Natural killer cell (primary cell): ENCODE measurements around the gene DNAH6. TPM values are rescaled to one million over a fixed set of nuclear protein-coding genes. Genes with fewer than 3 reads are reported as not detected.

Experiments used
- ATAC-seq, 3 donors: fragments of 150-1000 bp in 2 of 3; fragments of 200-7000 bp in 1 of 3; cut with Tn5 transposase; 1 replicate in 1 of 3; 2 replicates in 2 of 3; pipeline ENCODE4 v1.10.0; 2021; ENCODE audit warnings: mild to moderate bottlenecking in 2 of 3, moderate library complexity in 2 of 3
- DNase-seq, 2 donors: peaks; one replicate each; pipeline versions ENCODE4 v3.0.0 to v3.0.0-alpha.2; 2013 to 2021; ENCODE audit warnings: mixed read lengths in 1 of 2
- H3K27ac ChIP-seq: one replicate; pipeline ENCODE4 v1.5.1; 2013; ENCODE audit warnings: mild to moderate bottlenecking, low read length
- H3K27me3 ChIP-seq: one replicate; pipeline ENCODE4 v1.6.1; 2013; ENCODE audit warnings: low read length; ENCODE audit not compliant: control insufficient read depth, insufficient read depth
- H3K36me3 ChIP-seq: one replicate; pipeline ENCODE4 v1.6.1; 2013; ENCODE audit warnings: low read length; ENCODE audit not compliant: control insufficient read depth, insufficient read depth
- H3K4me1 ChIP-seq: one replicate; pipeline ENCODE4 v1.6.1; 2013; ENCODE audit warnings: low read length; ENCODE audit not compliant: control insufficient read depth, insufficient read depth
- H3K4me3 ChIP-seq: one replicate; pipeline ENCODE4 v1.5.1; 2013; ENCODE audit warnings: low read length
- H3K9me3 ChIP-seq: one replicate; pipeline ENCODE4 v1.6.1; 2013; ENCODE audit warnings: low read length; ENCODE audit not compliant: control insufficient read depth, insufficient read depth
- H3K27ac Mint-ChIP-seq, 2 donors: one replicate each; pipeline ENCODE4 v1.8.0; 2022; ENCODE audit warnings: mild to moderate bottlenecking in 2 of 2, mixed read lengths in 2 of 2, moderate library complexity in 1 of 2
- H3K27me3 Mint-ChIP-seq, 2 donors: one replicate each; pipeline ENCODE4 v1.8.0; 2022; ENCODE audit warnings: low read depth in 2 of 2, mixed read lengths in 2 of 2
- H3K36me3 Mint-ChIP-seq: one replicate; pipeline ENCODE4 v1.8.0; 2022; ENCODE audit warnings: mixed read lengths
- H3K4me1 Mint-ChIP-seq, 2 donors: one replicate each; pipeline ENCODE4 v1.8.0; 2022; ENCODE audit warnings: mixed read lengths in 2 of 2
- H3K4me3 Mint-ChIP-seq: one replicate; pipeline ENCODE4 v1.8.0; 2022; ENCODE audit warnings: mild to moderate bottlenecking, moderate library complexity, mixed read lengths
- H3K9me3 Mint-ChIP-seq, 2 donors: one replicate each; pipeline ENCODE4 v1.8.0; 2022; ENCODE audit warnings: mixed read lengths in 2 of 2
- WGBS: methylation state at CpG from one replicate; pipeline ENCODE4 v1.1.7; 2013; ENCODE audit warnings: missing lambda C conversion rate; ENCODE audit not compliant: insufficient coverage; 5-methylcytosine and 5-hydroxymethylcytosine counted together
- intact Hi-C: fragments of 100-400 bp; cut with micrococcal nuclease; formaldehyde crosslinking; loops from one replicate; pipeline ENCODE4 v1.14.2; 2022
- total RNA-seq, 4 donors: library from RNA; stranded (reverse); fragments of 120-200 nt in 1 of 4; gene quantifications; one replicate each; pipeline versions ENCODE4 v1.2.3 to v1.2.4, GENCODE V29; 2013 to 2022
- TF ChIP-seq, protein P1 (sequence below): fragments of 200-600 bp; IDR thresholded peaks from one replicate; pipeline ENCODE4 v1.8.0; 2022; ENCODE audit warnings: antibody characterized with exemption

Gene DNAH6
- total RNA-seq, 3 donors from 2014 or later (not counting 1 experiment from before 2014, with no cell fraction given) = 0.05 to 0.60 (median 0.32) TPM

- ATAC-seq = no peak
- 92% methylated on average over 5 of the region's 5 CpGs for WGBS
- Histone ChIP-seq H3K9me3 (no peaks in the 10 kb centered on the region), H3K36me3 (no peaks in the 10 kb centered on the region), H3K27ac (no peak overlapping the region), H3K27me3 (no peaks in the 10 kb centered on the region), H3K4me1 (peaks cover 29% of the 10 kb centered on the region), H3K4me3 (no peak overlapping the region)
- Mint-ChIP-seq H3K4me1 (peaks cover 26 to 41% of the 10 kb centered on the region in 2 donors), H3K27ac (peak overlapping the region; percentile 78 to 82), H3K9me3 (no peaks in the 10 kb centered on the region), H3K36me3 (peaks cover 8% of the 10 kb centered on the region), H3K27me3 (no peaks in the 10 kb centered on the region), H3K4me3 (no peak overlapping the region)
- intact Hi-C loops = no loop called here
- TF ChIP-seq, protein P1, sequence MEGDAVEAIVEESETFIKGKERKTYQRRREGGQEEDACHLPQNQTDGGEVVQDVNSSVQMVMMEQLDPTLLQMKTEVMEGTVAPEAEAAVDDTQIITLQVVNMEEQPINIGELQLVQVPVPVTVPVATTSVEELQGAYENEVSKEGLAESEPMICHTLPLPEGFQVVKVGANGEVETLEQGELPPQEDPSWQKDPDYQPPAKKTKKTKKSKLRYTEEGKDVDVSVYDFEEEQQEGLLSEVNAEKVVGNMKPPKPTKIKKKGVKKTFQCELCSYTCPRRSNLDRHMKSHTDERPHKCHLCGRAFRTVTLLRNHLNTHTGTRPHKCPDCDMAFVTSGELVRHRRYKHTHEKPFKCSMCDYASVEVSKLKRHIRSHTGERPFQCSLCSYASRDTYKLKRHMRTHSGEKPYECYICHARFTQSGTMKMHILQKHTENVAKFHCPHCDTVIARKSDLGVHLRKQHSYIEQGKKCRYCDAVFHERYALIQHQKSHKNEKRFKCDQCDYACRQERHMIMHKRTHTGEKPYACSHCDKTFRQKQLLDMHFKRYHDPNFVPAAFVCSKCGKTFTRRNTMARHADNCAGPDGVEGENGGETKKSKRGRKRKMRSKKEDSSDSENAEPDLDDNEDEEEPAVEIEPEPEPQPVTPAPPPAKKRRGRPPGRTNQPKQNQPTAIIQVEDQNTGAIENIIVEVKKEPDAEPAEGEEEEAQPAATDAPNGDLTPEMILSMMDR = no peak
- DNase-seq = no peak
Observed at GRCh38 chr2:84857566-84857965, 341.3 kb downstream of the DNAH6 start.

GRCh38 chr2:84858123-84858522 is 341.8 kb downstream of the DNAH6 start:
- intact Hi-C loops = no loop called here
- Mint-ChIP-seq H3K4me3 (no peak overlapping the region), H3K27me3 (no peaks in the 10 kb centered on the region), H3K36me3 (peaks cover 2% of the 10 kb centered on the region), H3K9me3 (no peaks in the 10 kb centered on the region), H3K27ac (peak overlapping the region; percentile 27 to 82), H3K4me1 (peaks cover 26 to 41% of the 10 kb centered on the region in 2 donors)
- DNase-seq (peak in 1 of 2 donors; percentile 34), ATAC-seq (no peak)
- no peak overlapping the region for H3K4me3 ChIP-seq
- H3K27me3 ChIP-seq = no peaks in the 10 kb centered on the region
- WGBS = 84% methylated on average over 3 of the region's 3 CpGs
- no peaks in the 10 kb centered on the region for H3K36me3 ChIP-seq
- no peak overlapping the region for H3K27ac ChIP-seq
- TF ChIP-seq, protein P1 = no peak
- H3K9me3 ChIP-seq = no peaks in the 10 kb centered on the region
- H3K4me1 ChIP-seq = peaks cover 29% of the 10 kb centered on the region

DNA sequence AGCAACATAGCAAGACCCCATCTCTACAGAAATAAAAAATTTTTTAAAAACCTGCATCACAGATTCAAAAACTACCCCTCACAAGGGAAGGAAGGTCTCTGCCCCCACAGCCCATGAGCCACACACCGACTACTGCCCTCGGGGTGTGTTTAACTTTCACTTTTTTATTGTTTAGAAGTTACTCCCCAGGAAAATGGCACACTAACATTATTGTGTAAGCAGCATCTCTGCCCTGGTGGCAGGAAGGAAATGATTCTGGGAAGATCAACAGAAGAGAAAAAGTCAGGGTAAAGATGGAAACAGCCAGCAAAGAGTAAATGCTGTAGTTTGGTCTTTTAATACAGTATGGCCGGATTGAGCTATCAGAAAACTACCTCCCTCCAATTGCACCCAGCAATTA is 342.6 kb downstream of the DNAH6 start:
- peaks cover 29% of the 10 kb centered on the region for H3K4me1 ChIP-seq
- Mint-ChIP-seq H3K36me3 (no peaks in the 10 kb centered on the region), H3K4me3 (no peak overlapping the region), H3K27ac (no peak overlapping the region), H3K27me3 (no peaks in the 10 kb centered on the region), H3K4me1 (peaks cover 26 to 41% of the 10 kb centered on the region in 2 donors), H3K9me3 (no peaks in the 10 kb centered on the region)
- no peak overlapping the region for H3K4me3 ChIP-seq
- DNase-seq (peak in 1 of 2 donors; percentile 30), ATAC-seq (no peak)
- H3K36me3 ChIP-seq = no peaks in the 10 kb centered on the region
- H3K27ac ChIP-seq = no peak overlapping the region
- H3K9me3 ChIP-seq = no peaks in the 10 kb centered on the region
- intact Hi-C loops = no loop called here
- H3K27me3 ChIP-seq = no peaks in the 10 kb centered on the region
- TF ChIP-seq, protein P1 = no peak
- 100% methylated on average over 1 of the region's 3 CpGs for WGBS

- H3K4me1 ChIP-seq = peaks cover 33% of the 10 kb centered on the region
- ATAC-seq (no peak), DNase-seq (peak in 1 of 2 donors; percentile 26)
- H3K36me3 Mint-ChIP-seq = no peaks in the 10 kb centered on the region
- no peaks in the 10 kb centered on the region for H3K9me3 ChIP-seq
- intact Hi-C loops = no loop called here
- WGBS = 95% methylated on average over 6 of the region's 6 CpGs
- H3K27ac Mint-ChIP-seq = peak overlapping the region in 1 of 2 donors; percentile 33
- TF ChIP-seq, protein P1 = no peak
- no peaks in the 10 kb centered on the region for H3K36me3 ChIP-seq
- no peak overlapping the region for H3K27ac ChIP-seq
- no peak overlapping the region for H3K4me3 ChIP-seq
- H3K4me3 Mint-ChIP-seq = no peak overlapping the region
- H3K9me3 Mint-ChIP-seq = no peaks in the 10 kb centered on the region
- H3K27me3 Mint-ChIP-seq = no peaks in the 10 kb centered on the region
- H3K27me3 ChIP-seq = no peaks in the 10 kb centered on the region
- peaks cover 31 to 38% of the 10 kb centered on the region in 2 donors for H3K4me1 Mint-ChIP-seq
Observed at GRCh38 chr2:84861539-84861938, 345.2 kb downstream of the DNAH6 start.
